Hepatocyte (in vitro differentiated cells): Measurements from ENCODE around the gene AURKB.

ENCODE experiments used
- EZH2phosphoT487 ChIP-seq: fragments of 200-600 bp; sonication (generic); IDR thresholded peaks from one replicate; pipeline ENCODE4 v1.6.1; 2018; ENCODE audit warnings: antibody characterized with exemption, mild to moderate bottlenecking, low read depth, moderate library complexity; ENCODE audit not compliant: unreplicated experiment, severe bottlenecking
- TF ChIP-seq, protein P1 (sequence below): fragments of 200-600 bp; sonication (generic); IDR thresholded peaks from 2 replicates; pipeline ENCODE4 v1.5.1; 2016; ENCODE audit warnings: antibody characterized with exemption, mild to moderate bottlenecking; ENCODE audit not compliant: poor library complexity

DNA sequence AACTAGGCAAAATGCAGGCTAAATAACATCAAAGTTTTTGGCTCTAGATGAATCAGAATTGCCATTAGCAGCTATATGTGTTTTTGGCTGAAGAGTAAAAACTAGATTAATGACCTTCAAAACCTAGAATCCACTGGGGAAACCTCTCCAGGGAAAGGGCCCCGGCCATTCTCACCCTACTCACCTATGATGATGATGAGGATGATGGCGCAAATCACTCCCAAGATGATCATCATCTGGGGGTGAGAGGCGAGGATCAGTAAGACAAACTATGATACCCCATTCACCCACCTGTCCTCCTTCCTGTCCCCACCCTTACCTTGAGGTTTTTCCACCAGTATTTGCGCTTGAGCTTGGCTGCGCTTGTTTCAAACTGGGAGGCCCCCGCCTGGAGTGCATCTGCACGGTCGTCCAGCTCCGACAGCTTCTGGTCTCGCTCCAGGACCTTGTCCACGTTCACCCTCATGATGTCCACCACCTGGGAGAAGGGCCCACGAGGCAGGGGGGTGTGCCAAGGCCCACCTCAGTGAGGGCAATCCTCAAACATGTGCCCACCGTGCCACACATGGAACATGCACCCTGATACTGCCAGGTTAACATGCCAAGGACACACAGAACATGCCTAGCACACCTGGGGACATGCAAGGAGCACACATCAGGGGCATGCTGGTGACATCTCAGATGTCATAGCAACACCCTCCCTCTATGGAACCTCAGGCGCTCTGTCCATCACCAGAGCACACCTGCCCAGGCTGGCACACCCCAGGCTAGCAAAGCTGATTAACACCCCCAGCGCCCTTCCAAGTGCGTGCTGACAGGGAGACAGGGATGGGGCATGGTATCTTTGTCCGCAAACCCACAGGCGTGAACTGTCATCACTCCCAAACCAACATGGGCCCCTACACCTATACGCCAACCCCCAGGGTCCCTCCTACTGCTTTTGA, 48.8 kb downstream of the AURKB start:
- TF ChIP-seq, protein P1, sequence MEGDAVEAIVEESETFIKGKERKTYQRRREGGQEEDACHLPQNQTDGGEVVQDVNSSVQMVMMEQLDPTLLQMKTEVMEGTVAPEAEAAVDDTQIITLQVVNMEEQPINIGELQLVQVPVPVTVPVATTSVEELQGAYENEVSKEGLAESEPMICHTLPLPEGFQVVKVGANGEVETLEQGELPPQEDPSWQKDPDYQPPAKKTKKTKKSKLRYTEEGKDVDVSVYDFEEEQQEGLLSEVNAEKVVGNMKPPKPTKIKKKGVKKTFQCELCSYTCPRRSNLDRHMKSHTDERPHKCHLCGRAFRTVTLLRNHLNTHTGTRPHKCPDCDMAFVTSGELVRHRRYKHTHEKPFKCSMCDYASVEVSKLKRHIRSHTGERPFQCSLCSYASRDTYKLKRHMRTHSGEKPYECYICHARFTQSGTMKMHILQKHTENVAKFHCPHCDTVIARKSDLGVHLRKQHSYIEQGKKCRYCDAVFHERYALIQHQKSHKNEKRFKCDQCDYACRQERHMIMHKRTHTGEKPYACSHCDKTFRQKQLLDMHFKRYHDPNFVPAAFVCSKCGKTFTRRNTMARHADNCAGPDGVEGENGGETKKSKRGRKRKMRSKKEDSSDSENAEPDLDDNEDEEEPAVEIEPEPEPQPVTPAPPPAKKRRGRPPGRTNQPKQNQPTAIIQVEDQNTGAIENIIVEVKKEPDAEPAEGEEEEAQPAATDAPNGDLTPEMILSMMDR = no peak
- TF ChIP-seq EZH2phosphoT487 = no peak
